ENCODE measurements around the gene POLR2E.

Gene POLR2E

DNA sequence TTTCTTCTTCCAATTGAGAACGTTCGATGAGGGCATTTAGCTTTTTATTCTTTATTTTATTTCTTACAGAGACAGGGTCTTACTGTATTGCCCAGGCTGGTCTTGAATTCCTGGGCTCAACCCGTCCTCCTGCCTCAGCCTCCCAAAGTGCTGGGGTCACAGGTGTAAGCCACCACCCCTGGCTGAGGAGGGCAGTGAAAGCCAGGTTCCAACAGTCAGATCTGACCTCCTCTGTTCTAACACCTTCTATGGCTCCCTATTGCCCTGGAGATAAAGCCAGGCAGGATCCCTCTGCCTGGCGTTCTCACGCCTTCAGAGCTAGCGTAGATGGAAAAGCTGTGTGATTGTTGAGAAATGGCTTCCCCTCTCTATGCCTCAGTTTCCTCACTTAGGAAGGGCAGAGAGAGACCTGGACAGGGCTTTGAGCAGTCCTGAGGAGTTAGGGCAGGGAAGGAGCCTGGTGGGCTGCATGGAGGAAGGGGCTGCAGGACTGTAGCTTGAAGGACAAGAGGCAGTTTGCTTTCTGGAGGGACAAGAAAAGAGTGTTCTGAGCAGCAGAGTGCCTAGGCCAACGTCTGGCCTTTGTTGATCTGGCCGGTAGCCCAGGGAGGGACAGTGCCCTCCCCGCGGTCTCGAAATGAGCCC, 22.7 kb downstream of the POLR2E start:
- TF ChIP-seq CTCF (IDR thresholded peaks at IDR 0.05; ENCODE audit: extremely low read depth, missing control alignments): no peak
- no peak for DNase-seq (ENCODE audit: low spot score)

DNA sequence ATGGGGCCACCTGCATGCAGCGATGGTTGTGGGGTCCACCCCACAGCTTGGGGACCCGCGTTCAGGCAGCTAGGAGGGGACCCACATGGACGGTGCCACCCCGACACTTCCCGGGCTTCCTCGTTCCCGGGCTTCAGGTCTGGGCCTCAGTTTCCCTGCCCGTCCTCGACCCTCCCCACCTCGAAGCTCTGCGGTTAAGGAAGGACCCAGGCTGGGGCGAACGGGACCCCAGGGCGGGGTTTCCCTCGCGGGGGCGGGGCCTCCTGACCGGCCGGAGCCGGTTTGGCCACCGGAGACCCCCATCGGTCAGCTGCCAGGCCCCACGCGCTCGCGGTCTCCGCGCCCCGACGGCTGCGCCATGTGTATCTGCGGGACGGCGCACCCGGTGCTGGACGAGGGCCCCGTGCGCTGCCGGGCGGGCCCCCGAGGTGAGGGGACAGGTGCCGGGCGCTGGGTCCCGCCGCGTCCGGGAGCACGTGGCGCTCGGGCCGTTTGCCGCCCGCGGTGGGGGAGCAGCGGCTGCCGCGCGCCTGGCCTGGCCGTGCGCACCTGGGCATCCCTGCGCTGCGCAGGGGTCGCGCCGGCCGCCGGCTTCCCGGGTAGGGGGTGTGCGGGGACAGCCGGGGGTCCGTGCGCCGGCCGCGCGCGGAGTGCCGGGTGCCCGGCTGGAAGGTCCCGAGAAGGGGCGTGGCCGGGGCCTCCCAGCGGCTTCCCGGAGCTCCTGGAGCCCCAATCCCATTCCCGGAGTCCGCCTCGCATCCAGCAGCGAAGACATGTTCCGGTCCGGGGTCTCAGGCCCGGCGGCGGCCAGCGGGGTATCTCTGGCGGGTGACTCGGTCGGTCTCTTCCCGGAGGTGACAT, 24.0 kb downstream of the POLR2E start:
- no peak for DNase-seq (ENCODE audit: low spot score)
- no peak for TF ChIP-seq CTCF (IDR thresholded peaks at IDR 0.05; ENCODE audit: extremely low read depth, missing control alignments)

- DNase-seq (ENCODE audit: low spot score): no peak
- no peak for TF ChIP-seq CTCF (IDR thresholded peaks at IDR 0.05; ENCODE audit: extremely low read depth, missing control alignments)
These were observed 24.6 kb downstream of the POLR2E start for GRCh38 chr19:1070576-1070930.

GRCh38 chr19:1069009-1069779, 26.0 kb downstream of the POLR2E start:
- DNase-seq (ENCODE audit: low spot score): peak; percentile 76
- TF ChIP-seq CTCF (IDR thresholded peaks at IDR 0.05; ENCODE audit: extremely low read depth, missing control alignments): no peak

- no peak for TF ChIP-seq CTCF (IDR thresholded peaks at IDR 0.05; ENCODE audit: extremely low read depth, missing control alignments)
- DNase-seq (ENCODE audit: low spot score): peak; percentile 72
These were observed 26.9 kb downstream of the POLR2E start for GRCh38 chr19:1068009-1069001.

DNA sequence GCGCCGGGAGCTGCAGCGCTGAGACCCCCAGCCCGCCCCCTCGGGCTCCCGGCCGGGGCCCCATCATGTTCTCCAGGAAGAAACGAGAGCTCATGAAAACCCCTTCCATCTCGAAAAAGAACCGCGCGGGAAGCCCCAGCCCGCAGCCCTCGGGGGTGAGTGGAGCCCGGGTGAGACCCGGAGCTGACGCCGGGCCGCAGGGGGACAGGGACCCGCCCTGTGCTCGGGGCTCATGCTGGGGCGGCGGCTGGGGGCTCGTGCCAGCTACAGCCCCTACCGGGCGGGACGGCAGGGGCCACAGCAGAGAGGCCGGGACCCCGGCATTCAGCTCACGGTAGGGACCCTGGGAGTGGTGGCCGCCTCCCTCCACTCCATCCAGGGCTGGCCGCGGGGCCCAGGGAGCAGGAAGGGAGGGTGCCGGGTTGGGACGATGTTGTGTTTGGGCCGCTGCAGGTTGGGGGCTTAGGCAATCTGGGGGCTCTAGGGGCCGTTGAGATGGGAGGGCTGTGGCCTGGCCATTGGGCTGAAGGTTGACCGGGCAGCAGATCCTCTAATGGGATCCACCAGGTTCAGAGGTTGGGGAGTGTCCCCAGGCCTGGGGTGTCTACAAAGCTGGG, 27.7 kb downstream of the POLR2E start:
- no peak for TF ChIP-seq CTCF (IDR thresholded peaks at IDR 0.05; ENCODE audit: extremely low read depth, missing control alignments)
- no peak for DNase-seq (ENCODE audit: low spot score)

Measured in GM20000 (cell line).